Fibroblast of lung (primary cell): ENCODE data around the gene SH3TC1. TPM values are rescaled to one million over a fixed set of nuclear protein-coding genes. Genes with fewer than 3 reads are reported as not detected.

Experiments
- DNase-seq, 2 donors: peaks; one replicate each; pipeline versions ENCODE4 v3.0.0 to v3.0.0-alpha.2; 2010; ENCODE audit warnings: low read depth in 2 of 2
- H2AFZ ChIP-seq: 2 replicates; pipeline ENCODE4 v1.5.1; 2012; ENCODE audit warnings: low read length, control low read depth, inconsistent platforms
- H3K27ac ChIP-seq: 2 replicates; pipeline ENCODE4 v1.5.1; 2011; ENCODE audit warnings: low read length, control low read depth; ENCODE audit not compliant: insufficient read depth
- H3K27me3 ChIP-seq: 2 replicates; pipeline ENCODE4 v1.5.1; 2011; ENCODE audit warnings: mild to moderate bottlenecking, low read length; ENCODE audit not compliant: control insufficient read depth, insufficient read depth
- H3K36me3 ChIP-seq: 2 replicates; pipeline ENCODE4 v1.5.1; 2011; ENCODE audit warnings: low read length; ENCODE audit not compliant: control insufficient read depth, insufficient read depth
- H3K4me1 ChIP-seq: 2 replicates; pipeline ENCODE4 v1.5.1; 2011; ENCODE audit warnings: low read length; ENCODE audit not compliant: control insufficient read depth, insufficient read depth; ENCODE audit errors: extremely low read depth
- H3K4me2 ChIP-seq: 2 replicates; pipeline ENCODE4 v1.5.1; 2011; ENCODE audit warnings: low read length, control low read depth; ENCODE audit not compliant: insufficient read depth; ENCODE audit errors: extremely low read depth
- H3K4me3 ChIP-seq, 4 experiments: fragments of 200-600 bp in 1 of 4; sonication (generic) in 1 of 4; replicated peaks in 1 of 4; 2 replicates each; pipeline ENCODE4 v1.5.1; 2011 to 2016; ENCODE audit warnings: low read length in 4 of 4, low read depth in 3 of 4, mild to moderate bottlenecking in 3 of 4, control low read depth in 2 of 4, inconsistent platforms in 1 of 4, mixed read lengths in 1 of 4; ENCODE audit not compliant: insufficient read depth in 1 of 4; ENCODE audit errors: control extremely low read depth in 1 of 4
- H3K79me2 ChIP-seq: 2 replicates; pipeline ENCODE4 v1.5.1; 2012; ENCODE audit warnings: mild to moderate bottlenecking, low read length, inconsistent platforms; ENCODE audit not compliant: control insufficient read depth, insufficient read depth
- H3K9ac ChIP-seq: 2 replicates; pipeline ENCODE4 v1.5.1; 2011; ENCODE audit warnings: mild to moderate bottlenecking, low read length, control low read depth; ENCODE audit not compliant: insufficient read depth
- H3K9me3 ChIP-seq: 2 replicates; pipeline ENCODE4 v1.5.1; 2012; ENCODE audit warnings: low read depth, low read length; ENCODE audit not compliant: control insufficient read depth, insufficient read depth
- H4K20me1 ChIP-seq: 2 replicates; pipeline ENCODE4 v1.5.1; 2011; ENCODE audit warnings: low read length; ENCODE audit not compliant: control insufficient read depth, insufficient read depth; ENCODE audit errors: extremely low read depth
- CTCF ChIP-seq, 2 donors: IDR thresholded peaks in 1 of 2; conservative IDR thresholded peaks in 1 of 2; 1 replicate in 1 of 2; 2 replicates in 1 of 2; pipeline ENCODE4 v1.5.1; 2011 to 2012; ENCODE audit warnings: low read length in 2 of 2, control low read depth in 1 of 2, inconsistent platforms in 1 of 2, low read depth in 1 of 2, mild to moderate bottlenecking in 1 of 2
- EZH2 ChIP-seq: IDR thresholded peaks from 2 replicates; pipeline ENCODE4 v1.5.1; 2012; ENCODE audit warnings: low read length, control low read depth, mild to moderate bottlenecking; ENCODE audit errors: missing control alignments
- polyA plus RNA-seq, 2 donors: library from polyadenylated mRNA; depleted of rRNA in 1 of 2; stranded (reverse) in 1 of 2; unstranded in 1 of 2; fragments of >200 nt; gene quantifications; 2 replicates each; pipeline ENCODE4 v1.2.1, GENCODE V29; 2011 to 2012; ENCODE audit warnings: missing spikeins in 1 of 2
- total RNA-seq: library from RNA; depleted of rRNA; stranded (reverse); fragments of >200 nt; gene quantifications from 2 replicates; pipeline ENCODE4 v1.2.1, GENCODE V29; 2014

SH3TC1 gene
- total and polyA plus RNA-seq, 2 donors (not counting 1 experiment from before 2014, with no cell fraction given) = 3.3 to 11.6 TPM

GRCh38 chr4:8229331-8229975, 30.4 kb downstream of the SH3TC1 start:
- no peaks in the 10 kb centered on the region for H3K9me3 ChIP-seq
- H3K36me3 ChIP-seq = no peaks in the 10 kb centered on the region
- TF ChIP-seq EZH2 (no peak), CTCF (conservative IDR thresholded peaks at IDR 0.05 in 1 of 2, IDR thresholded peaks at IDR 0.05 in 1 of 2; ENCODE audit: low read depth in 1 of 2, low read length in 2 of 2) (no peak)

GRCh38 chr4:8230033-8230432, 30.9 kb downstream of the SH3TC1 start:
- H3K4me3 ChIP-seq = no peak overlapping the region
- H3K4me2 ChIP-seq = no peak overlapping the region
- H2AFZ ChIP-seq = no peak overlapping the region
- no peaks in the 10 kb centered on the region for H4K20me1 ChIP-seq
- H3K27ac ChIP-seq = no peak overlapping the region
- no peaks in the 10 kb centered on the region for H3K36me3 ChIP-seq
- H3K9ac ChIP-seq = no peak overlapping the region
- peaks cover 3% of the 10 kb centered on the region for H3K4me1 ChIP-seq
- no peaks in the 10 kb centered on the region for H3K79me2 ChIP-seq
- H3K9me3 ChIP-seq = no peaks in the 10 kb centered on the region
- H3K27me3 ChIP-seq = no peaks in the 10 kb centered on the region
- no peak for TF ChIP-seq EZH2
- TF ChIP-seq CTCF (conservative IDR thresholded peaks at IDR 0.05 in 1 of 2, IDR thresholded peaks at IDR 0.05 in 1 of 2; ENCODE audit: low read depth in 1 of 2, low read length in 2 of 2) = no peak
- DNase-seq = no peak

More at GRCh38 chr4:8229331-8229975, 30.4 kb downstream of the SH3TC1 start:
- H2AFZ ChIP-seq = no peak overlapping the region
- H4K20me1 ChIP-seq = no peaks in the 10 kb centered on the region
- H3K9ac ChIP-seq = no peak overlapping the region
- DNase-seq = no peak
- no peaks in the 10 kb centered on the region for H3K27me3 ChIP-seq
- no peaks in the 10 kb centered on the region for H3K79me2 ChIP-seq
- no peak overlapping the region for H3K4me2 ChIP-seq
- H3K4me3 ChIP-seq = no peak overlapping the region
- no peak overlapping the region for H3K27ac ChIP-seq
- H3K4me1 ChIP-seq = peaks cover 3% of the 10 kb centered on the region

DNA sequence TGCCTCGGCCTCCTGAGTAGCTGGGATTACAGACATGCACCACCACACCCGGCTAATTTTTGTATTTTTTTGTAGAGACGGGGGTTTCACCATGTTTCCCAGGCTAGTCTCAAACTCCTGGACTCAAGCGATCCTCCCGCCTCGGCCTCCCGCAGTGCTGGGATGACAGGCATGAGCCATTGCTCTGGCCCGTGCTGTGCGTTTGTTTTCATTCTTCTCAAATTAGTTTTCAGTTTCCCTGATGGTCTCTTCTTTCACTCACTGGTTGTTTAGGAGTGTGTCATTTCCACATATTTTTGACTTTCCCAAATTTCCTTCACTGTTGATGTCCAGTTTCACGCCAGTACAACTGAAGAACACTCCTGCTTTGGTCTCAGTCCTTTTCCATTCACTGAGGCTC, 31.8 kb downstream of the SH3TC1 start:
- Histone ChIP-seq H2AFZ (no peak overlapping the region), H3K4me3 (no peak overlapping the region), H3K4me1 (peaks cover 3% of the 10 kb centered on the region), H4K20me1 (no peaks in the 10 kb centered on the region), H3K9ac (no peak overlapping the region), H3K27me3 (no peaks in the 10 kb centered on the region), H3K4me2 (no peak overlapping the region), H3K79me2 (no peaks in the 10 kb centered on the region), H3K36me3 (no peaks in the 10 kb centered on the region), H3K9me3 (no peaks in the 10 kb centered on the region), H3K27ac (no peak overlapping the region)
- TF ChIP-seq EZH2 = no peak
- TF ChIP-seq CTCF (conservative IDR thresholded peaks at IDR 0.05 in 1 of 2, IDR thresholded peaks at IDR 0.05 in 1 of 2; ENCODE audit: low read depth in 1 of 2, low read length in 2 of 2) = no peak
- peak in 1 of 2 donors; percentile 5 for DNase-seq
